Measurements from ENCODE around the gene MORC3.
"Not testable (repeated sequence)": the region's sequence is repeated elsewhere in the genome, so short reads cannot be mapped to it uniquely, and the experiment has no call there.

Gene MORC3

DNA sequence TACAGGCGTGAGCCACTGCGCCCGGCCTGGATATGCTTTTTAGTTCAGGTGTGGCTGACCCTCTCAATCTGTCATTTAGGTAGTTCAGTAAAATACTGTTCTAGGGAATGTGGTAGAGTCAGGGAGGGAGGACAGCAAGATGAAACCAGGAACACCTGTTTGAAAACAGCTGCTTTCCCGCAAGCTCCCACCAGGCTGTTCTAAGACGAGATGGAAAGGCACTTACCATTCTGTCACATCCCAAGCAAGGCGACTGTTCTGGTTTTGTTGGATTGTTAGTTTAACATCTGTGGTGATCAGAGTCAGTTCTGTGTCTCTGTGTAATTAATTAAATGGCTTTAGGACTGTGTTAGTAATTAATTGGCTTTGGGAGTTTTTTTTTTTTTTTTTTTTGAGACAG is 68.1 kb downstream of the MORC3 start:
- DNase-seq (ENCODE audit: low read depth), result no peak
- H3K4me3 ChIP-seq (replicated peaks; ENCODE audit: low read depth, low read length), result no peak overlapping the region
- TF ChIP-seq, protein P1, sequence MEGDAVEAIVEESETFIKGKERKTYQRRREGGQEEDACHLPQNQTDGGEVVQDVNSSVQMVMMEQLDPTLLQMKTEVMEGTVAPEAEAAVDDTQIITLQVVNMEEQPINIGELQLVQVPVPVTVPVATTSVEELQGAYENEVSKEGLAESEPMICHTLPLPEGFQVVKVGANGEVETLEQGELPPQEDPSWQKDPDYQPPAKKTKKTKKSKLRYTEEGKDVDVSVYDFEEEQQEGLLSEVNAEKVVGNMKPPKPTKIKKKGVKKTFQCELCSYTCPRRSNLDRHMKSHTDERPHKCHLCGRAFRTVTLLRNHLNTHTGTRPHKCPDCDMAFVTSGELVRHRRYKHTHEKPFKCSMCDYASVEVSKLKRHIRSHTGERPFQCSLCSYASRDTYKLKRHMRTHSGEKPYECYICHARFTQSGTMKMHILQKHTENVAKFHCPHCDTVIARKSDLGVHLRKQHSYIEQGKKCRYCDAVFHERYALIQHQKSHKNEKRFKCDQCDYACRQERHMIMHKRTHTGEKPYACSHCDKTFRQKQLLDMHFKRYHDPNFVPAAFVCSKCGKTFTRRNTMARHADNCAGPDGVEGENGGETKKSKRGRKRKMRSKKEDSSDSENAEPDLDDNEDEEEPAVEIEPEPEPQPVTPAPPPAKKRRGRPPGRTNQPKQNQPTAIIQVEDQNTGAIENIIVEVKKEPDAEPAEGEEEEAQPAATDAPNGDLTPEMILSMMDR (IDR thresholded peaks at IDR 0.05; ENCODE audit: low read length, missing control alignments), result no peak

DNA sequence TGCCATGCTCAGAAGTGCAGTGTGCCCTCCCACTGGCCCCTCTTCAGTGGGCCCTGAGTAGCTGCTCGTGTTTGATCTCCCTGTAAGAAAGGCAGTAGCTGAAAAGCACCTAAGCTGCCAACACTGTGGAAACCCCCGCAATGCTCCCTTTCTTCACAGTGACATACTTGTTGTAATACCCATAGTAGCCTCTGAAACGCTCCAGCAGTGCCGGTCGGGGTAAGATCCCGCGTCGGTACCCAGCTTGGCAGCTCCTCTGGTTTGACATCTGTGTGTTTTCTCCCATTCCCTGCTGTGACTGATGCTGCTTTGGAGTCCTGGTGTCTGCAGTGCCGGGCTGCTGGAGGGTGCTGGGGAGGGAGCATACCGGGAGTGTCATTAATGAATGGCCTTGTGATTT is 68.8 kb downstream of the MORC3 start:
- peak; percentile 57 for DNase-seq (ENCODE audit: low read depth)
- no peak overlapping the region for H3K4me3 ChIP-seq (replicated peaks; ENCODE audit: low read depth, low read length)
- TF ChIP-seq, protein P1 (IDR thresholded peaks at IDR 0.05; ENCODE audit: low read length, missing control alignments), result peak; percentile 20

DNA sequence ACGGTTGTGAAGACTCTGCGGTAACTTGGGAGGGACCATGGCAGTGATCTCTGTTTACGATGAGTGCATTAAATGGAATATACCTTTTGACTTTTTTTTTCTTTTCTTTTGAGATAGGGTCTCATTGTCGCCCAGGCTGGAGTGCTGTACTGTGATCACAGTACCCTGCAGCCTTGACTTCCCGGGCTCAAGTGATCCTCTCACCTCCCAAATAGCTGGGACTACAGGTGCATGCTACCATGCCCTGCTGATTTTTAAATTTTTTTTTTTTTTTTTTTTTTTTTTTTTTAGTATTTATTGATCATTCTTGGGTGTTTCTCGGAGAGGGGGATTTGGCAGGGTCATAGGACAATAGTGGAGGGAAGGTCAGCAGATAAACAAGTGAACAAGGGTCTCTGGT is 71.7 kb downstream of the MORC3 start:
- DNase-seq (ENCODE audit: low read depth); H3K4me3 ChIP-seq (replicated peaks; ENCODE audit: low read depth, low read length): not testable (repeated sequence)

DNA sequence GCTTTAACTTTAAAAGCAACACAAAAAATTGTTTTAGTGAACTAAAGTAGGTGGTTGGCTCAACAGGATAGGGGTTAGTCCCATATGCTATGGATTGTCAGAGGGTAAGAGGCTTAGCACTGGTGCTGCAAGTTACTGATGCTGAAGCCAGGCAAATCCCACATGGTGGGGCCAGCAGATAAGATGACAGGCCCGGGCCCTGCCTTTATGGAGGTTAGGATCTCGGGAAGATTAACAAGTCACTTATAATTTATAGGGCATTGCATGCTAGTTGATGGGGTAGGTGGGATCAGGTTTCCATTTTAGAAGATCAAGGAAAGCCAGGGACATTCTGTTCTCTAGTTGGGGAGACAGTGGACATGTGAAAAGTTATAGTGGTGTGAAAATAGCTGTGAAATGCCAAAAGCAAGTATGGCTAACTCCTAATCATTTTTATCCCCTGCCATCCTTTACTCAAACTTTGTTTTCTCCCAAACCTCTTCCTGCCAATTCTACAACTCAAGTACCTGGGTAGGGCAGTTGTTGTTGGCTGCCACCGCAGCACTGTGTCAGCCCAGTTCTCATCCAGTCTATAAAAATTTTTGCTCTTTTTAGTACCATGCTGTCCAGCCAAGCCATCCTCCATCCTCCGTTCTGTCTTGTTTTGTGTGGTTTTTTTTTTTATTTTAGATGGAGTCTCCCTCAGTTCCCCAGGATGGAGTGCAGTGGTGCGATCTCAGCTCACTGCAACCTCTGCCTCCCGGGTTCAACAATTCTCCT is 75.5 kb downstream of the MORC3 start:
- TF ChIP-seq, protein P1 (IDR thresholded peaks at IDR 0.05; ENCODE audit: low read length, missing control alignments), result no peak
- no peak for DNase-seq (ENCODE audit: low read depth)
- H3K4me3 ChIP-seq (replicated peaks; ENCODE audit: low read depth, low read length), result no peak overlapping the region

DNA sequence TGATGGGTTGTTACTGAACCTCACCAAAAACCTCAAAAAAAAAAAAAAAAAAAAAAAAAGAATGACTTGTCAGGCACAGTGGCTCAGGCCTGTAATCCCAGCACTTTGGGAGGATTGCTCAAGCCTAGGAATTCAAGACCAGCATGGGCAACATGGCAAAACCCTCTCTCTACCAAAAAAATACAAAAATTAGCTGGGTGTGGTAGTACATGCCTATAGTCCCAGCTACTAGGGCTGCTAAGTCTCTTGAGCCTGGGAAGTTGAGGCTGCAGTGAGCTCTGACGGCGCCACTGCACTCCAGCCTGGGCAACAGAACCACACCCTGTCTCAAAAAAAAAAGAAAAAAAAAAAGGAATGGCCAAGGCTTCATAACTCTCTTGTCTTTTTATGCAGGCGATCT is 76.3 kb downstream of the MORC3 start:
- no peak overlapping the region for H3K4me3 ChIP-seq (replicated peaks; ENCODE audit: low read depth, low read length)
- TF ChIP-seq, protein P1 (IDR thresholded peaks at IDR 0.05; ENCODE audit: low read length, missing control alignments), result no peak
- DNase-seq (ENCODE audit: low read depth), result no peak

DNA sequence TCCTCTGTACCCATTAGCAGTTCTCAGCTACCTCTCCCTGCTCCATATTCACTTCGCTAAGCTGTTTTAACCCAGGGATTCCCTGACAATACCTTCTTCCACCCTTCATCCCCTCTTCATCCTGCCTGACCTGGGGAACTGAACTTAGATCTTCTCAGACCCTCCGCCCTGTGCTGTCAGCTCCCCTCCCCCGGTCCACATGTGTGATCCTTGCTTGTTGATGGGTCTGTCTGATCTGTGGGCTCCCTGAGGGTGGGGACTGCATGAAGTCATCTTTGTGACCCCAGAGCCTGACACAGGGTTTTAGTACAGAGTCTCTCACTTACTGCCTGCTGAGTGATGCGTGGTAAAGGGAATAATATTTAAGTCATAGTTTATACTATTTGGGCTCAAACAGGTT is 77.0 kb downstream of the MORC3 start:
- DNase-seq (ENCODE audit: low read depth), result no peak
- no peak overlapping the region for H3K4me3 ChIP-seq (replicated peaks; ENCODE audit: low read depth, low read length)
- TF ChIP-seq, protein P1 (IDR thresholded peaks at IDR 0.05; ENCODE audit: low read length, missing control alignments), result no peak

DNA sequence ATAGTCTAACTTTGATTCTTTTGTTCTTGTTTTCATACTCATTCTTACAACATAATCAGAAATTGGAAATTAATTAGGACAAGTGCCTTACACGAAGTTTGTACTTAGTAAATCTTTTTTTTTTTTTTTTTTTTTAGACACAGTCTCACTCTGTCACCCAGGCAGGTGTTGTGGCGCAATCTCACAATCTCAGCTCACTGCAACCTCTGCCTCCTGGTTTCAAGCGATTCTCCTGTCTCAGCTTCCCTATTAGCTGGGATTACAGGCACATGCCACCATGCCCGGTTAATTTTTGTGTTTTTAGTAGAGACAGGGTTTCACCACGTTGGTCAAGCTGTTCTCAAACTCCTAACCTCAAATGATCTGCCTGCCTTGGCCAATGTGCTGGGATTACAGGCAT is 77.6 kb downstream of the MORC3 start:
- no peak for DNase-seq (ENCODE audit: low read depth)
- TF ChIP-seq, protein P1 (IDR thresholded peaks at IDR 0.05; ENCODE audit: low read length, missing control alignments), result no peak
- no peak overlapping the region for H3K4me3 ChIP-seq (replicated peaks; ENCODE audit: low read depth, low read length)

DNA sequence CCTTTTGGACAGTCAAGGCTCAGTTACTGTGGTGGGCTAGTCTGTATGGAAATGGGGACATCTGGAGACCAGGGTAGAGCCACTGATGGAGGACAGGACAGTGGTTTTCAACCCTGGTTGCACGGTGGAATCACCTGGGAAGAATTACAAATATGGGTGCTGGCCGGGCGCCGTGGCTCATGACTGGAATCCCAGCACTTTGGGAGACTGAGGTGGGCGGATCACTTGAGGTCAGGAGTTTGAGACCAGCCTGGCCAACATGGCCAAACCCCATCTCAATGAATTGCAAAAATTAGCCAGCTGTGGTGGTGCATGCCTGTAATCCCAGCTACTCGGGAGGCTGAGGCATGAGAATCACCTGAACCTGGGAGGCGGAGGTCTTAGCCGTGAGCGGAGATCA is 79.7 kb downstream of the MORC3 start:
- H3K4me3 ChIP-seq (replicated peaks; ENCODE audit: low read depth, low read length); DNase-seq (ENCODE audit: low read depth): not testable (repeated sequence)

Data from fibroblast of pulmonary artery (primary cell).